ENCODE measurements around the gene FBXO46. TPM values are rescaled to one million over a fixed set of nuclear protein-coding genes. Genes with fewer than 3 reads are reported as not detected.

The FBXO46 gene
- total and polyA plus RNA-seq, 2 of the 13 experiments (the other 11 are each of a cell fraction or from before 2014, with no cell fraction given), result 6.2 to 6.4 TPM

- TF ChIP-seq U2AF2 (IDR thresholded peaks at IDR 0.05; ENCODE audit: low read depth, low read length) (peak; percentile 23; the same call in 1 of the 2 replicates), GTF3A (CRISPR knock-in tag; conservative IDR thresholded peaks at IDR 0.05) (no peak), ARHGAP35 (CRISPR knock-in tag; IDR thresholded peaks at IDR 0.05; ENCODE audit: borderline replicate concordance) (no peak), MEF2D (CRISPR knock-in tag; IDR thresholded peaks at IDR 0.05) (peak; percentile 71; the same call in 1 of the 2 replicates), HBP1 (CRISPR knock-in tag; IDR thresholded peaks at IDR 0.05; ENCODE audit: low read depth) (peak; percentile 31; the same call in 1 of the 2 replicates), HOXA3 (CRISPR knock-in tag; IDR thresholded peaks at IDR 0.05) (peak; percentile 90), RCOR2 (CRISPR knock-in tag; IDR thresholded peaks at IDR 0.05) (no peak), ZNF367 (CRISPR knock-in tag; IDR thresholded peaks at IDR 0.05; ENCODE audit: borderline replicate concordance) (no peak), ZNF430 (CRISPR knock-in tag; IDR thresholded peaks at IDR 0.05) (peak; percentile 82; the same call in 1 of the 2 replicates), ZNF704 (CRISPR knock-in tag; IDR thresholded peaks at IDR 0.05; ENCODE audit: borderline replicate concordance) (no peak), NKX3-1 (CRISPR knock-in tag; IDR thresholded peaks at IDR 0.05) (peak; percentile 39; the same call in 1 of the 2 replicates), THAP11 (CRISPR knock-in tag; IDR thresholded peaks at IDR 0.05) (peak; percentile 92), ZSCAN29 (CRISPR knock-in tag; conservative IDR thresholded peaks at IDR 0.05) (peak; percentile 89), NCOA1 (CRISPR knock-in tag; IDR thresholded peaks at IDR 0.05) (no peak), ZNF550 (CRISPR knock-in tag; IDR thresholded peaks at IDR 0.05; ENCODE audit: borderline replicate concordance) (no peak), CEBPB (IDR thresholded peaks at IDR 0.05; ENCODE audit: borderline replicate concordance, low read depth, low read length) (peak; percentile 34; the same call in 1 of the 2 replicates), FLYWCH1 (CRISPR knock-in tag; IDR thresholded peaks at IDR 0.05) (no peak), NR2F2 (IDR thresholded peaks at IDR 0.05; ENCODE audit: borderline replicate concordance, low read depth) (peak; percentile 89), HDAC1 (CRISPR knock-in tag; IDR thresholded peaks at IDR 0.05) (peak; percentile 72), RBAK (CRISPR knock-in tag; IDR thresholded peaks at IDR 0.05) (no peak), CBX5 (CRISPR knock-in tag; IDR thresholded peaks at IDR 0.05; ENCODE audit: borderline replicate concordance) (peak; percentile 65; the same call in 1 of the 2 replicates), ZNF790 (CRISPR knock-in tag; IDR thresholded peaks at IDR 0.05; ENCODE audit: borderline replicate concordance) (no peak), ATF7-NPFF (CRISPR knock-in tag; IDR thresholded peaks at IDR 0.05; ENCODE audit: low read depth) (no peak; the same call in 1 of the 2 replicates), ZNF547 (CRISPR knock-in tag; IDR thresholded peaks at IDR 0.05) (no peak)
- TF ChIP-seq, protein P1, sequence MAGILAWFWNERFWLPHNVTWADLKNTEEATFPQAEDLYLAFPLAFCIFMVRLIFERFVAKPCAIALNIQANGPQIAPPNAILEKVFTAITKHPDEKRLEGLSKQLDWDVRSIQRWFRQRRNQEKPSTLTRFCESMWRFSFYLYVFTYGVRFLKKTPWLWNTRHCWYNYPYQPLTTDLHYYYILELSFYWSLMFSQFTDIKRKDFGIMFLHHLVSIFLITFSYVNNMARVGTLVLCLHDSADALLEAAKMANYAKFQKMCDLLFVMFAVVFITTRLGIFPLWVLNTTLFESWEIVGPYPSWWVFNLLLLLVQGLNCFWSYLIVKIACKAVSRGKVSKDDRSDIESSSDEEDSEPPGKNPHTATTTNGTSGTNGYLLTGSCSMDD (CRISPR knock-in tag; IDR thresholded peaks at IDR 0.05), result no peak
- TF ChIP-seq, protein P2, sequence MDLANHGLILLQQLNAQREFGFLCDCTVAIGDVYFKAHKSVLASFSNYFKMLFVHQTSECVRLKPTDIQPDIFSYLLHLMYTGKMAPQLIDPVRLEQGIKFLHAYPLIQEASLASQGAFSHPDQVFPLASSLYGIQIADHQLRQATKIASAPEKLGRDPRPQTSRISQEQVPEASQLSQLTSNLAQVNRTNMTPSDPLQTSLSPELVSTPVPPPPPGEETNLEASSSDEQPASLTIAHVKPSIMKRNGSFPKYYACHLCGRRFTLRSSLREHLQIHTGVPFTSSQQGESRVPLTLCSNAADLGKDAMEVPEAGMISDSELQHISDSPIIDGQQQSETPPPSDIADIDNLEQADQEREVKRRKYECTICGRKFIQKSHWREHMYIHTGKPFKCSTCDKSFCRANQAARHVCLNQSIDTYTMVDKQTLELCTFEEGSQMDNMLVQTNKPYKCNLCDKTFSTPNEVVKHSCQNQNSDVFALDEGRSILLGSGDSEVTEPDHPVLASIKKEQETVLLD (CRISPR knock-in tag; IDR thresholded peaks at IDR 0.05; ENCODE audit: low read depth), result no peak
Measured at GRCh38 chr19:45717131-45717982, 13.3 kb downstream of the FBXO46 start (continued).
